ENCODE data around the gene TOLLIP.

- TF ChIP-seq POLR2A (IDR thresholded peaks at IDR 0.05; ENCODE audit: low read depth, low read length) (no peak), POLR2AphosphoS5 (IDR thresholded peaks at IDR 0.05; ENCODE audit: low read depth, low read length) (no peak)
These were observed 6.8 kb downstream of the TOLLIP start for GRCh38 chr11:1302461-1303125.
